HG03565 (cell line): Measurements from ENCODE around the gene CNGA3.

Experiments used
- ATAC-seq: cut with Tn5 transposase; IDR thresholded peaks from one replicate; pipeline ENCODE4 v1.9.1; 2021; ENCODE audit warnings: mild to moderate bottlenecking, moderate library complexity; ENCODE audit not compliant: unreplicated experiment

The CNGA3 gene

GRCh38 chr2:98327776-98328175 lies 18.5 kb upstream of the CNGA3 start:
- no peak for ATAC-seq

- ATAC-seq, result no peak
Observed at GRCh38 chr2:98329549-98329948, 16.7 kb upstream of the CNGA3 start.

GRCh38 chr2:98332989-98333388 lies 13.3 kb upstream of the CNGA3 start:
- no peak for ATAC-seq

GRCh38 chr2:98333922-98334321 lies 12.3 kb upstream of the CNGA3 start:
- ATAC-seq, result no peak

GRCh38 chr2:98334439-98335078 lies 11.7 kb upstream of the CNGA3 start:
- no peak for ATAC-seq

GRCh38 chr2:98335271-98335670 lies 11.0 kb upstream of the CNGA3 start:
- no peak for ATAC-seq

GRCh38 chr2:98341241-98341640 lies 5.0 kb upstream of the CNGA3 start:
- no peak for ATAC-seq

- no peak for ATAC-seq
Observed at GRCh38 chr2:98343285-98343684, 3.0 kb upstream of the CNGA3 start.

GRCh38 chr2:98347298-98348065 lies 1.2 kb downstream of the CNGA3 start:
- no peak for ATAC-seq

GRCh38 chr2:98348066-98348561 lies 1.9 kb downstream of the CNGA3 start:
- no peak for ATAC-seq

GRCh38 chr2:98350411-98350810 lies 4.2 kb downstream of the CNGA3 start:
- no peak for ATAC-seq

- ATAC-seq, result no peak
Observed at GRCh38 chr2:98355881-98356280, 9.6 kb downstream of the CNGA3 start.

GRCh38 chr2:98356729-98357128 lies 10.5 kb downstream of the CNGA3 start:
- no peak for ATAC-seq

GRCh38 chr2:98357849-98358248 lies 11.6 kb downstream of the CNGA3 start:
- no peak for ATAC-seq

GRCh38 chr2:98359986-98360385 lies 13.7 kb downstream of the CNGA3 start:
- no peak for ATAC-seq

GRCh38 chr2:98367721-98368120 lies 21.5 kb downstream of the CNGA3 start:
- no peak for ATAC-seq

- no peak for ATAC-seq
Observed at GRCh38 chr2:98369710-98370239, 23.5 kb downstream of the CNGA3 start.

GRCh38 chr2:98372121-98372520 lies 25.9 kb downstream of the CNGA3 start:
- no peak for ATAC-seq

GRCh38 chr2:98372579-98372978 lies 26.3 kb downstream of the CNGA3 start:
- no peak for ATAC-seq

- no peak for ATAC-seq
Observed at GRCh38 chr2:98374286-98374685, 28.0 kb downstream of the CNGA3 start.

- ATAC-seq, result no peak
Observed at GRCh38 chr2:98374958-98375570, 28.8 kb downstream of the CNGA3 start.
